Naive thymus-derived CD8-positive, alpha-beta T cell (primary cell): ENCODE data around the gene NTSR2. TPM values are rescaled to one million over a fixed set of nuclear protein-coding genes. Genes with fewer than 3 reads are reported as not detected.
A peak's percentile ranks its signal among the peaks of the same experiment; 100 is the strongest.

Source experiments
- ATAC-seq, 2 donors: fragments of 150-1000 bp; cut with Tn5 transposase in 1 of 2; sonication (Bioruptor Pico), chemical (Tn5 transposase) in 1 of 2; 1 replicate in 1 of 2; 2 replicates in 1 of 2; pipeline ENCODE4 v1.10.0; 2021; ENCODE audit warnings: mild to moderate bottlenecking in 2 of 2, moderate library complexity in 2 of 2
- POLR2A ChIA-PET: fragments of 350-600 bp; sonication (Branson Sonifier 250); formaldehyde crosslinking; loops from one replicate; lab custom pipeline; 2021; ENCODE audit warnings: antibody characterized with exemption; lab: Charles Lee
- DNase-seq, 10 donors: peaks; one replicate each; pipeline versions ENCODE4 v3.0.0 to v3.0.0-alpha.2; 2020 to 2022
- H3K27ac Mint-ChIP-seq, 10 donors: one replicate each; pipeline ENCODE4 v1.8.0; 2020 to 2022; ENCODE audit warnings: mild to moderate bottlenecking in 10 of 10, mixed read lengths in 10 of 10, moderate library complexity in 4 of 10, inconsistent platforms in 1 of 10
- H3K27me3 Mint-ChIP-seq, 5 donors: one replicate each; pipeline ENCODE4 v1.8.0; 2021 to 2022; ENCODE audit warnings: mixed read lengths in 5 of 5
- H3K36me3 Mint-ChIP-seq, 3 donors: one replicate each; pipeline ENCODE4 v1.8.0; 2020 to 2022; ENCODE audit warnings: mixed read lengths in 3 of 3, mild to moderate bottlenecking in 2 of 3, inconsistent platforms in 1 of 3
- H3K4me1 Mint-ChIP-seq, 4 donors: one replicate each; pipeline ENCODE4 v1.8.0; 2021 to 2022; ENCODE audit warnings: mixed read lengths in 4 of 4
- H3K4me3 Mint-ChIP-seq, 10 donors: one replicate each; pipeline ENCODE4 v1.8.0; 2020 to 2022; ENCODE audit warnings: mild to moderate bottlenecking in 10 of 10, mixed read lengths in 10 of 10, moderate library complexity in 6 of 10, inconsistent platforms in 1 of 10
- H3K9me3 Mint-ChIP-seq, 9 donors: one replicate each; pipeline ENCODE4 v1.8.0; 2020 to 2022; ENCODE audit warnings: mixed read lengths in 9 of 9, mild to moderate bottlenecking in 3 of 9, inconsistent platforms in 1 of 9, moderate library complexity in 1 of 9
- polyA plus RNA-seq, 3 donors: library from polyadenylated mRNA; unstranded; fragments of 300-500 nt; fragmentation: Illumina TruSeq; gene quantifications; one replicate each; pipeline ENCODE4 v1.2.3, GENCODE V29; 2021
- total RNA-seq, 8 experiments: library from RNA in 2 of 8; stranded (reverse) in 2 of 8; gene quantifications; one replicate each; pipeline ENCODE4 v1.2.3 and lab custom pipeline; 2021 to 2026

The NTSR2 gene, protein sequence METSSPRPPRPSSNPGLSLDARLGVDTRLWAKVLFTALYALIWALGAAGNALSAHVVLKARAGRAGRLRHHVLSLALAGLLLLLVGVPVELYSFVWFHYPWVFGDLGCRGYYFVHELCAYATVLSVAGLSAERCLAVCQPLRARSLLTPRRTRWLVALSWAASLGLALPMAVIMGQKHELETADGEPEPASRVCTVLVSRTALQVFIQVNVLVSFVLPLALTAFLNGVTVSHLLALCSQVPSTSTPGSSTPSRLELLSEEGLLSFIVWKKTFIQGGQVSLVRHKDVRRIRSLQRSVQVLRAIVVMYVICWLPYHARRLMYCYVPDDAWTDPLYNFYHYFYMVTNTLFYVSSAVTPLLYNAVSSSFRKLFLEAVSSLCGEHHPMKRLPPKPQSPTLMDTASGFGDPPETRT
- total RNA-seq (not detected), polyA plus RNA-seq (not detected), total RNA-seq (lab: John Stamatoyannopoulos, UW) (0 reads per million in 6 experiments)

DNA sequence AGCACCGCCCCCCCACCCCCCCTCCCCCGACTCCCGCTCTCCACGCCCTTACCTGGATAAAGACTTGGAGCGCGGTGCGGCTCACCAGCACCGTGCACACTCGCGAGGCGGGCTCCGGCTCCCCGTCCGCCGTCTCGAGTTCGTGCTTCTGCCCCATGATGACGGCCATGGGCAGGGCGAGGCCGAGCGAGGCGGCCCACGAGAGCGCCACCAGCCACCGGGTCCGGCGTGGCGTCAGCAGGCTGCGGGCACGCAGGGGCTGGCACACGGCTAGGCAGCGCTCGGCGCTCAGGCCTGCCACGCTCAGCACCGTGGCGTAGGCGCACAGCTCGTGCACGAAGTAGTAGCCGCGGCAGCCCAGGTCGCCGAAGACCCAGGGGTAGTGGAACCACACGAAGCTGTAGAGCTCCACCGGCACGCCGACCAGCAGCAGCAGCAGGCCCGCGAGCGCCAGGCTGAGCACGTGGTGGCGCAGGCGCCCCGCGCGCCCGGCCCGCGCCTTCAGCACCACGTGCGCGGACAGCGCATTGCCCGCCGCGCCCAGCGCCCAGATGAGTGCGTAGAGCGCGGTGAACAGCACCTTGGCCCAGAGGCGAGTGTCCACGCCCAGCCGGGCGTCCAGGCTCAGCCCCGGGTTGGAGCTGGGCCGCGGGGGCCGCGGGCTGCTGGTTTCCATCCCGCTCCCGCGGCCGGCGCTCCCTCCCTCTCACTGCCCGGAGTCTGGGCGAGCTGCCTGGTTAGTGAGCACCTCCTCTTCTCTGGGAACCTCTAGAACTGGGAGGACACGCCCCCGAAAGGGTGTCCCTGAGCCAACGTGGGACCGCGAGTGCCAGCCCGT is at the start of gene NTSR2:
NTSR2 (minus strand) TSS at position 742 of the 838 bp plus-strand sequence; CDS start at position 676, 66 bp downstream.
- Mint-ChIP-seq H3K9me3 (peaks cover 0 to 4% (median 0%) of the 10 kb centered on the region in 9 donors), H3K27ac (peak within 1 kb of the TSS in 1 of 10 donors; percentile 18), H3K4me1 (peaks cover 0 to 7% (median 3%) of the 10 kb centered on the region in 4 donors), H3K4me3 (no peak within 1 kb of the TSS), H3K27me3 (peaks cover 15 to 60% (median 34%) of the 10 kb centered on the region in 5 donors), H3K36me3 (peaks cover 0 to 6% (median 4%) of the 10 kb centered on the region in 3 donors)
- DNase-seq: peak in 2 of 10 donors; percentile 5 to 17
- ATAC-seq: peak; percentile 54 to 61
- POLR2A ChIA-PET: no interaction called here

DNA sequence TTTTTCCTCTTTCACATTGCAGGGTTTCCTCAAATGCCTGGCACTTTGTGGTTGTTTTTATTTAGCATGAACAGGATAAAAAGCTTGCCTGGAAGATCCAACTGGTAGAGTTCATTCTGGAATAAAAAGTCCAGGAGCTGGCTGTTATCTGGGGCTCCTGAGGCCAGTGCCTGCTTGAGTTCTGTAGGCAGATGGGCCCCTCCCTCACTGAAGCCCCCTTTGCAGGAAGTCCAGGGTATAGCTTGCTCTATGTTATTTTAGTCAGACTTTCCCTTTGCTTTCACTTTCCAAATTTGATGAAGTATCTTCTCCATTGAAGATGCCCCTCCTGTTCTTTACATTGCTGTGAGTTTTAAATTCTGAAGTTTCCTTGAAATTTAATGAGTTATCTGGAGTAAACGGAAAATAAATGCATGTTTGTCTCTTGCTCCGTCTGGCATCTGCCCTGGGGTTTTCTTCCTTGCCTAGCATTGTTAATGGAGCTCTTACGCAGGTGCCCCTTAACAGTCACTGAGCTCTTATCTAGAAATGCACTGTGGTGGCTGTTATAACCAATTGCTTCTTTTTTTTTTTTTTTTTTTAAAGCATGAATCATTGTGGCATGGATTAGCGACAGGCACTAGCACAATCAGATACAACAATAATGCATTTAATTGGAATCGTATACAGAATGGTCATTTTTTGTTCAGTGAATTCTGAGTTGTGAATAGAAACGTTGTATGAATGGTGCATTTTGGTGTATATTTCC is 49.4 kb upstream of the NTSR2 start:
- Mint-ChIP-seq H3K4me1 (peaks cover 4 to 18% (median 8%) of the 10 kb centered on the region in 4 donors), H3K9me3 (no peaks in the 10 kb centered on the region), H3K36me3 (no peaks in the 10 kb centered on the region), H3K27ac (peak overlapping the region in 5 of 10 donors; percentile 15 to 66 (median 23)), H3K4me3 (peak overlapping the region; percentile 26 to 83 (median 61)), H3K27me3 (peaks cover 9 to 16% (median 11%) of the 10 kb centered on the region in 5 donors)
- POLR2A ChIA-PET: interaction anchor here (0.6 kb wide), 1 partner anchor 10 kb away, joined by 3 read pairs; no protein-coding TSS in a partner anchor
- DNase-seq (peak in 1 of 10 donors; percentile 12), ATAC-seq (peak in 1 of 2 donors; percentile 47)

DNA sequence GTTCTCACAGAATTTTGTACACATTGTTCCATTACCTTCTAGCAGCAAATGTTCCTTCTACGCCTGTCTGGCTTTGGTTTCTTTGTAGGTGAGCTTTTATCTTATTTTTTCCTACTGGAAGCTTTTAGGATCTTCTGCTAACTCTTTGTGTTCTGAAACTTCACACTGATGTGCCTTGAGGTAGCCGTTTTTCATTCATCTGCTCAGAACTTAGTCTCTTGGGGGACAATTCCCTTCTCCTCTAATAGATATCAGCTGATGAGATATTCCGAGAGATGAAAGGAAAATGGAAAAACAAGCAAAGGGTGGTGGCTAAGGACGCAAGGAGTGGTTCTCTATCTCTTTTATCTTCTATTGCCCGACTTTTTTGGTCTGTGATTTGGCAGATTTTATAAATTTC is 48.6 kb upstream of the NTSR2 start:
- Mint-ChIP-seq H3K4me3 (no peak overlapping the region), H3K27me3 (peaks cover 7 to 12% (median 11%) of the 10 kb centered on the region in 5 donors), H3K4me1 (peaks cover 4 to 18% (median 8%) of the 10 kb centered on the region in 4 donors), H3K27ac (no peak overlapping the region), H3K36me3 (no peaks in the 10 kb centered on the region), H3K9me3 (no peaks in the 10 kb centered on the region)
- POLR2A ChIA-PET: no interaction called here
- no peak for ATAC-seq
- DNase-seq: no peak

GRCh38 chr2:11717623-11718022 is 47.6 kb upstream of the NTSR2 start:
- POLR2A ChIA-PET: no interaction called here
- ATAC-seq (no peak), DNase-seq (no peak)
- peaks cover 4 to 18% (median 8%) of the 10 kb centered on the region in 4 donors for H3K4me1 Mint-ChIP-seq
- H3K9me3 Mint-ChIP-seq: no peaks in the 10 kb centered on the region
- H3K27me3 Mint-ChIP-seq: peaks cover 7 to 12% (median 11%) of the 10 kb centered on the region in 5 donors
- no peak overlapping the region for H3K4me3 Mint-ChIP-seq
- H3K27ac Mint-ChIP-seq: no peak overlapping the region
- H3K36me3 Mint-ChIP-seq: no peaks in the 10 kb centered on the region

DNA sequence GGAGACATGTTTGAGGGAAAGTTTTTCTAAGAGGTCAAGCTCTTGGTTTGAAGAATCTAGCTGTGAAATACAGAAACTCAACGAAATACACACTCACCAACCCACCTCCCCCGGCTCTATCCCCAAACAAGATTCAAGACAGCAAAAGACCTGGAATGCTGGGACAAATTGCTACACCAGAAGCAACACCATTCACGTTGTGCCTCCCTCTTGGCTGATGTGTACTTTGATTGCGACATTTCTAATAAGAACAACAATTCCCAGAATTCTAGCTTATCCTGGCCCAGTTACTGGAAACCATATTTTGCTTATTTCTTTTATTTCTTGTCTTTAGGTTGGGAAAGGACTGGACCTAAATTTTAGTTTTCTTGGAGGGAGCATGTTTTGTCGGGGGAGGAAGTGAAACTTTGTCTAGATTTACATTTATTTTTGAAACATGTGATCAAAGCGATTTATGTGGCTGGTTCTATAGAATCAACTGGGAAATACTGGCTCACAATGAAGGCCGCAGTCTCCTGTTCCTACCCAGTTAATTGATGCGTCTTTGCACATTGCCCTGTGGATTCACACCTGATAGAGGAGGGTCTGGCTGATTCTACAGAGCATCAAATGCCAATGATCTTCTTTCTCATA is 46.8 kb upstream of the NTSR2 start:
- ATAC-seq (no peak), DNase-seq (no peak)
- Mint-ChIP-seq H3K27me3 (peaks cover 7 to 12% (median 11%) of the 10 kb centered on the region in 5 donors), H3K4me3 (no peak overlapping the region), H3K4me1 (peaks cover 4 to 18% (median 8%) of the 10 kb centered on the region in 4 donors), H3K9me3 (no peaks in the 10 kb centered on the region), H3K36me3 (no peaks in the 10 kb centered on the region), H3K27ac (no peak overlapping the region)
- POLR2A ChIA-PET: no interaction called here

DNA sequence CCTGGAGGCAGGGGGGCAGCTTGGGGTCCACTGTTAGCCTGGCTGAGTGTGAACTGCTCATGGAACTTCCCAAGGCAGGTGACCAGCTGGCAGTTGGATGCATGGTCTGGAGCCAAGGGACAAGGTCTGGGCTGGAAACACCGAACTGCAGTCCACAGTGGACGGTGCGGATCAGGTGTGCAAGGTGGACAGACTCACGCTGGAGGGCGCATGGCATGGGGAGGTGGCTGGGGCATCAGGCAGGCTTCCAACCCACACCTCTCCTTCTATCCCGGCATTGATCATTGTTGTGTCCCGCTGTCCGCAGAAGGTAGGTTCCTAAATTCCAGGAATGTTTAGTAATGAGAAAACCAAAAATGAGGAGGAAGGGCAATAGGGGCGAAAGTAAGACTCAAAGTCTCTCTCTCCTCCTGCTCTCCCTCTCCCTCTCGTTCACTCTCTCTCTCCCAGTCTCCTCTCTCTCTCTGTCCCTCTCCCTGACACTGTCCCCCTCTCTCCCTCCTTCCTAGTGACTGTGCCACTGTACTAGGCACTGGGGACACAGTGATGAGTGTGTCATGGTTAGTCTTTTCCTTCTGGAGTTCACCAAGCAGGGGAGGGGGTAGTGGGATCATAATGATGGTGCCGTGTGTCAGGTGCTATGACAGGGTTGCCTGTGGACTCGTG is 46.1 kb upstream of the NTSR2 start:
- Mint-ChIP-seq H3K36me3 (no peaks in the 10 kb centered on the region), H3K27ac (no peak overlapping the region), H3K4me3 (no peak overlapping the region), H3K9me3 (no peaks in the 10 kb centered on the region), H3K4me1 (peaks cover 4 to 18% (median 8%) of the 10 kb centered on the region in 4 donors), H3K27me3 (peaks cover 7 to 12% (median 11%) of the 10 kb centered on the region in 5 donors)
- ATAC-seq (no peak), DNase-seq (no peak)
- POLR2A ChIA-PET: no interaction called here

GRCh38 chr2:11713815-11714214 is 43.8 kb upstream of the NTSR2 start:
- ATAC-seq: no peak
- peaks cover 0 to 8% (median 0%) of the 10 kb centered on the region in 4 donors for H3K4me1 Mint-ChIP-seq
- H3K9me3 Mint-ChIP-seq: no peaks in the 10 kb centered on the region
- H3K27me3 Mint-ChIP-seq: peaks cover 0 to 8% (median 2%) of the 10 kb centered on the region in 5 donors
- no peaks in the 10 kb centered on the region for H3K36me3 Mint-ChIP-seq
- H3K27ac Mint-ChIP-seq: no peak overlapping the region
- POLR2A ChIA-PET: no interaction called here
- DNase-seq: no peak
- H3K4me3 Mint-ChIP-seq: no peak overlapping the region

DNA sequence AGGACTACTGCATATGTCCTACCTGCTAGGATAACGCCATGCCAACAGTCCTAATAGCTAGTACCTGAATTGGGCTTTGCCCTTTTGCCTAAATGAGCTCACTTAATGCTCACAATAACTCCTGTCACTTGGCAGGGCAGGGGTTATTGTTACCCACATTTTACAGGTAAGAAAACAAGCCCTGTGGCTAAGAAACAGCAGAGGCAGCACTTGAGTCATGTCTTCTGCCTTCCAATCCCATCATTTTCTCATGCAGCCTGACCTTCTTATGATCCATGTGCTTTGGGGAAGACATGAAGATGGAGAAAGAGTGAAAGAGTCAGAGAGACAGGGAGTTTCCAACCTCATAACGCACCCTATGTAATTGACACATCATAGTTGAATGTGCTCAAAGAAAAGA is 42.9 kb upstream of the NTSR2 start:
- DNase-seq (no peak), ATAC-seq (no peak)
- Mint-ChIP-seq H3K4me3 (no peak overlapping the region), H3K36me3 (no peaks in the 10 kb centered on the region), H3K9me3 (no peaks in the 10 kb centered on the region), H3K27ac (no peak overlapping the region), H3K27me3 (peaks cover 0 to 6% (median 2%) of the 10 kb centered on the region in 5 donors), H3K4me1 (peaks cover 0 to 7% (median 0%) of the 10 kb centered on the region in 4 donors)
- POLR2A ChIA-PET: no interaction called here

- POLR2A ChIA-PET: no interaction called here
- Mint-ChIP-seq H3K36me3 (no peaks in the 10 kb centered on the region), H3K27me3 (peaks cover 0 to 5% (median 0%) of the 10 kb centered on the region in 5 donors), H3K4me1 (peaks cover 0 to under 1% (median 0%) of the 10 kb centered on the region in 4 donors), H3K4me3 (no peak overlapping the region), H3K27ac (no peak overlapping the region), H3K9me3 (no peaks in the 10 kb centered on the region)
- DNase-seq (no peak), ATAC-seq (no peak)
Measured at GRCh38 chr2:11711751-11712150, 41.8 kb upstream of the NTSR2 start.

- H3K9me3 Mint-ChIP-seq: no peaks in the 10 kb centered on the region
- DNase-seq: no peak
- H3K36me3 Mint-ChIP-seq: no peaks in the 10 kb centered on the region
- H3K4me3 Mint-ChIP-seq: no peak overlapping the region
- H3K27me3 Mint-ChIP-seq: peaks cover 0 to 5% (median 0%) of the 10 kb centered on the region in 5 donors
- H3K4me1 Mint-ChIP-seq: no peaks in the 10 kb centered on the region
- ATAC-seq: no peak
- POLR2A ChIA-PET: no interaction called here
- no peak overlapping the region for H3K27ac Mint-ChIP-seq
Measured at GRCh38 chr2:11711354-11711716, 41.3 kb upstream of the NTSR2 start.

- DNase-seq (no peak), ATAC-seq (no peak)
- Mint-ChIP-seq H3K9me3 (no peaks in the 10 kb centered on the region), H3K36me3 (no peaks in the 10 kb centered on the region), H3K4me1 (no peaks in the 10 kb centered on the region), H3K4me3 (no peak overlapping the region), H3K27ac (no peak overlapping the region), H3K27me3 (peaks cover 0 to 5% (median 0%) of the 10 kb centered on the region in 5 donors)
- POLR2A ChIA-PET: no interaction called here
Measured at GRCh38 chr2:11710632-11711353, 40.8 kb upstream of the NTSR2 start.
